HG02588 (cell line): ENCODE data around the gene APBA2.

Source experiments
- ATAC-seq: cut with Tn5 transposase; IDR thresholded peaks from one replicate; pipeline ENCODE4 v1.9.1; 2021; ENCODE audit warnings: mild to moderate bottlenecking, moderate library complexity; ENCODE audit not compliant: unreplicated experiment

APBA2 gene

GRCh38 chr15:29072444-29072843 lies 186.7 kb downstream of the APBA2 start:
- ATAC-seq: no peak

GRCh38 chr15:29074045-29074444 lies 188.3 kb downstream of the APBA2 start:
- no peak for ATAC-seq

- no peak for ATAC-seq
These were observed 192.8 kb downstream of the APBA2 start for GRCh38 chr15:29078541-29078940.

GRCh38 chr15:29079479-29079878 lies 193.7 kb downstream of the APBA2 start:
- no peak for ATAC-seq

GRCh38 chr15:29081781-29082180 lies 196.0 kb downstream of the APBA2 start:
- ATAC-seq: no peak

GRCh38 chr15:29083161-29083560 lies 197.4 kb downstream of the APBA2 start:
- ATAC-seq: no peak

- no peak for ATAC-seq
These were observed 198.1 kb downstream of the APBA2 start for GRCh38 chr15:29083858-29084257.

GRCh38 chr15:29086001-29086400 lies 200.2 kb downstream of the APBA2 start:
- ATAC-seq: no peak

- ATAC-seq: no peak
These were observed 201.1 kb downstream of the APBA2 start for GRCh38 chr15:29086891-29087290.

GRCh38 chr15:29087521-29088285 lies 201.9 kb downstream of the APBA2 start:
- ATAC-seq: no peak

- no peak for ATAC-seq
These were observed 202.9 kb downstream of the APBA2 start for GRCh38 chr15:29088666-29089065.

GRCh38 chr15:29089731-29090616 lies 204.2 kb downstream of the APBA2 start:
- ATAC-seq: no peak

GRCh38 chr15:29090617-29091466 lies 205.1 kb downstream of the APBA2 start:
- no peak for ATAC-seq

- ATAC-seq: no peak
These were observed 205.9 kb downstream of the APBA2 start for GRCh38 chr15:29091666-29092065.

GRCh38 chr15:29092376-29093064 lies 206.7 kb downstream of the APBA2 start:
- ATAC-seq: no peak

GRCh38 chr15:29093065-29093435 lies 207.3 kb downstream of the APBA2 start:
- no peak for ATAC-seq

GRCh38 chr15:29093696-29094343 lies 208.0 kb downstream of the APBA2 start:
- no peak for ATAC-seq

GRCh38 chr15:29094711-29095110 lies 208.9 kb downstream of the APBA2 start:
- no peak for ATAC-seq

GRCh38 chr15:29095746-29096145 lies 210.0 kb downstream of the APBA2 start:
- ATAC-seq: no peak

GRCh38 chr15:29097168-29097567 lies 211.4 kb downstream of the APBA2 start:
- no peak for ATAC-seq
